BLaER1 (cell line): ENCODE results near the gene BCL7A.
A peak's percentile ranks its signal among the peaks of the same experiment; 100 is the strongest.

Experiments
- H3K27ac ChIP-seq: shearing (Covaris generic); formaldehyde crosslinking; 2 replicates; pipeline ENCODE4 v1.8.1; 2022
- H3K27me3 ChIP-seq: shearing (Covaris generic); formaldehyde crosslinking; 2 replicates; pipeline ENCODE4 v1.8.1; 2022
- H3K36me3 ChIP-seq: shearing (Covaris generic); formaldehyde crosslinking; 2 replicates; pipeline ENCODE4 v1.8.1; 2022
- H3K4me1 ChIP-seq: shearing (Covaris generic); formaldehyde crosslinking; 2 replicates; pipeline ENCODE4 v1.8.1; 2022
- H3K4me2 ChIP-seq: shearing (Covaris generic); formaldehyde crosslinking; 2 replicates; pipeline ENCODE4 v1.8.1; 2022
- H3K4me3 ChIP-seq: shearing (Covaris generic); formaldehyde crosslinking; 2 replicates; pipeline ENCODE4 v1.8.1; 2022
- H3K9ac ChIP-seq: shearing (Covaris generic); formaldehyde crosslinking; 2 replicates; pipeline ENCODE4 v1.8.1; 2022
- H3K9me3 ChIP-seq: shearing (Covaris generic); formaldehyde crosslinking; 2 replicates; pipeline ENCODE4 v1.8.1; 2022
- H4K20me1 ChIP-seq: shearing (Covaris generic); formaldehyde crosslinking; 2 replicates; pipeline ENCODE4 v1.8.1; 2022
- Cebpa-rat ChIP-seq: shearing (Covaris generic); IDR thresholded peaks from 2 replicates; pipeline ENCODE4 v1.8.1; 2022

Gene BCL7A

GRCh38 chr12:122021822-122022392 is at the start of gene BCL7A:
Gene BCL7A (plus strand): TSS chr12:122021884. CDS start chr12:122022092, 208 bp downstream.
- H3K9ac ChIP-seq = peak within 1 kb of the TSS; percentile 99

GRCh38 chr12:121974026-121974985 is 47.4 kb upstream of the BCL7A start:
- H3K4me3 ChIP-seq = no peak overlapping the region
- H4K20me1 ChIP-seq = no peaks in the 10 kb centered on the region
- peaks cover 21% of the 10 kb centered on the region for H3K9me3 ChIP-seq
- H3K27ac ChIP-seq = peak overlapping the region; percentile 5; the same call in 1 of the 2 replicates
- H3K4me1 ChIP-seq = peaks cover 42% of the 10 kb centered on the region
- H3K27me3 ChIP-seq = no peaks in the 10 kb centered on the region
- no peak for TF ChIP-seq Cebpa-rat
- H3K36me3 ChIP-seq = 0 out of 2 replicates have a peak, but pooled peaks cover 9% of the 10 kb centered on the region
- no peak overlapping the region; the same call in 1 of the 2 replicates for H3K9ac ChIP-seq
- peak overlapping the region; percentile 72 for H3K4me2 ChIP-seq

More at GRCh38 chr12:122021822-122022392, at the start of gene BCL7A:
- Histone ChIP-seq H3K27me3 (no peaks in the 10 kb centered on the region), H3K36me3 (peaks cover 7% of the 10 kb centered on the region; the same call in 1 of the 2 replicates), H4K20me1 (peaks cover 42% of the 10 kb centered on the region), H3K4me3 (peak within 1 kb of the TSS; percentile 95), H3K27ac (peak within 1 kb of the TSS; percentile 99), H3K9me3 (peaks cover 14% of the 10 kb centered on the region), H3K4me1 (peaks cover 61% of the 10 kb centered on the region), H3K4me2 (peak within 1 kb of the TSS; percentile 97)
- no peak for TF ChIP-seq Cebpa-rat

GRCh38 chr12:121975021-121975420 is 46.7 kb upstream of the BCL7A start:
- Histone ChIP-seq H3K27ac (peak overlapping the region; percentile 5; the same call in 1 of the 2 replicates), H3K4me1 (peaks cover 46% of the 10 kb centered on the region), H3K27me3 (no peaks in the 10 kb centered on the region), H3K36me3 (0 out of 2 replicates have a peak, but pooled peaks cover 9% of the 10 kb centered on the region), H4K20me1 (no peaks in the 10 kb centered on the region), H3K9ac (no peak overlapping the region; the same call in 1 of the 2 replicates), H3K4me2 (peak overlapping the region; percentile 72), H3K4me3 (no peak overlapping the region), H3K9me3 (peaks cover 21% of the 10 kb centered on the region)
- TF ChIP-seq Cebpa-rat = no peak

GRCh38 chr12:121976950-121977349 is 44.7 kb upstream of the BCL7A start:
- H3K4me1 ChIP-seq = peaks cover 56% of the 10 kb centered on the region
- H3K27me3 ChIP-seq = no peaks in the 10 kb centered on the region
- H4K20me1 ChIP-seq = no peaks in the 10 kb centered on the region
- no peak overlapping the region for H3K27ac ChIP-seq
- TF ChIP-seq Cebpa-rat = no peak
- no peak overlapping the region for H3K9ac ChIP-seq
- H3K4me2 ChIP-seq = no peak overlapping the region
- H3K9me3 ChIP-seq = peaks cover 21% of the 10 kb centered on the region
- H3K4me3 ChIP-seq = no peak overlapping the region
- 0 out of 2 replicates have a peak, but pooled peaks cover 9% of the 10 kb centered on the region for H3K36me3 ChIP-seq

GRCh38 chr12:121980191-121980891 is 41.3 kb upstream of the BCL7A start:
- H3K4me1 ChIP-seq = peaks cover 70% of the 10 kb centered on the region
- H3K36me3 ChIP-seq = no peaks in the 10 kb centered on the region
- H3K27ac ChIP-seq = peak overlapping the region; percentile 71
- H3K4me3 ChIP-seq = no peak overlapping the region
- no peaks in the 10 kb centered on the region for H4K20me1 ChIP-seq
- H3K27me3 ChIP-seq = no peaks in the 10 kb centered on the region
- peak overlapping the region; percentile 75 for H3K4me2 ChIP-seq
- no peaks in the 10 kb centered on the region for H3K9me3 ChIP-seq
- peak overlapping the region; percentile 29; the same call in 1 of the 2 replicates for H3K9ac ChIP-seq
- no peak for TF ChIP-seq Cebpa-rat

GRCh38 chr12:121980892-121981272 is 40.8 kb upstream of the BCL7A start:
- H3K27ac ChIP-seq = peak overlapping the region; percentile 71
- peak overlapping the region; percentile 75 for H3K4me2 ChIP-seq
- H3K4me1 ChIP-seq = peaks cover 65% of the 10 kb centered on the region
- peak overlapping the region; percentile 29; the same call in 1 of the 2 replicates for H3K9ac ChIP-seq
- no peak overlapping the region for H3K4me3 ChIP-seq
- no peak for TF ChIP-seq Cebpa-rat
- H3K36me3 ChIP-seq = no peaks in the 10 kb centered on the region
- no peaks in the 10 kb centered on the region for H3K27me3 ChIP-seq
- no peaks in the 10 kb centered on the region for H3K9me3 ChIP-seq
- no peaks in the 10 kb centered on the region for H4K20me1 ChIP-seq

- H3K4me3 ChIP-seq = no peak overlapping the region
- peak overlapping the region; percentile 75 for H3K4me2 ChIP-seq
- no peak overlapping the region for H3K9ac ChIP-seq
These were observed 40.2 kb upstream of the BCL7A start for GRCh38 chr12:121981456-121981855.

GRCh38 chr12:121982950-121983349 is 38.7 kb upstream of the BCL7A start:
- no peak for TF ChIP-seq Cebpa-rat
- H3K4me3 ChIP-seq = no peak overlapping the region
- no peaks in the 10 kb centered on the region for H3K27me3 ChIP-seq
- H4K20me1 ChIP-seq = no peaks in the 10 kb centered on the region
- H3K9me3 ChIP-seq = no peaks in the 10 kb centered on the region
- H3K4me2 ChIP-seq = peak overlapping the region; percentile 75
- no peak overlapping the region for H3K9ac ChIP-seq
- H3K27ac ChIP-seq = peak overlapping the region; percentile 55; the same call in 1 of the 2 replicates
- H3K4me1 ChIP-seq = peaks cover 66% of the 10 kb centered on the region
- no peaks in the 10 kb centered on the region for H3K36me3 ChIP-seq

More at GRCh38 chr12:121981456-121981855, 40.2 kb upstream of the BCL7A start:
- Histone ChIP-seq H3K4me1 (peaks cover 60% of the 10 kb centered on the region), H3K9me3 (no peaks in the 10 kb centered on the region), H3K27me3 (no peaks in the 10 kb centered on the region), H3K27ac (peak overlapping the region; percentile 71), H4K20me1 (no peaks in the 10 kb centered on the region), H3K36me3 (no peaks in the 10 kb centered on the region)
- no peak for TF ChIP-seq Cebpa-rat

- Histone ChIP-seq H3K4me2 (peak overlapping the region; percentile 75), H3K9ac (peak overlapping the region; percentile 1), H3K27ac (peak overlapping the region; percentile 55), H3K27me3 (no peaks in the 10 kb centered on the region), H3K9me3 (no peaks in the 10 kb centered on the region), H3K4me1 (peaks cover 66% of the 10 kb centered on the region), H4K20me1 (no peaks in the 10 kb centered on the region), H3K36me3 (no peaks in the 10 kb centered on the region), H3K4me3 (no peak overlapping the region)
- TF ChIP-seq Cebpa-rat = no peak
These were observed 38.0 kb upstream of the BCL7A start for GRCh38 chr12:121983536-121984210.
